Activated naive CD4-positive, alpha-beta T cell treated with anti-CD3 and anti-CD28 coated beads for 36 hours (primary cell): Measurements from ENCODE around the gene LRRC63. TPM values are rescaled to one million over a fixed set of nuclear protein-coding genes. Genes with fewer than 3 reads are reported as not detected.

ENCODE experiments used
- CTCF ChIA-PET: fragments of 350-600 bp; sonication (Branson Sonifier 250); formaldehyde crosslinking; loops from one replicate; lab custom pipeline; 2021; ENCODE audit warnings: antibody characterized with exemption; lab: Charles Lee
- DNase-seq: peaks from one replicate; pipeline ENCODE4 v3.0.0-alpha.2; 2020
- H3K27ac Mint-ChIP-seq: one replicate; pipeline ENCODE4 v1.8.0; 2021; ENCODE audit warnings: mild to moderate bottlenecking, mixed read lengths
- H3K27me3 Mint-ChIP-seq: one replicate; pipeline ENCODE4 v1.8.0; 2021; ENCODE audit warnings: low read depth, mixed read lengths
- H3K36me3 Mint-ChIP-seq: one replicate; pipeline ENCODE4 v1.8.0; 2021; ENCODE audit warnings: low read depth, mixed read lengths
- H3K4me1 Mint-ChIP-seq: one replicate; pipeline ENCODE4 v1.8.0; 2021; ENCODE audit warnings: low read depth, mixed read lengths
- H3K4me3 Mint-ChIP-seq: one replicate; pipeline ENCODE4 v1.8.0; 2021; ENCODE audit warnings: mild to moderate bottlenecking, moderate library complexity, mixed read lengths
- H3K9me3 Mint-ChIP-seq: one replicate; pipeline ENCODE4 v1.8.0; 2021; ENCODE audit warnings: mixed read lengths
- intact Hi-C: fragments of 100-400 bp; cut with micrococcal nuclease; formaldehyde crosslinking; loops from one replicate; pipeline ENCODE4 v1.15.1; 2023
- total RNA-seq, 2 experiments: library from RNA; stranded (reverse); gene quantifications; one replicate each; pipeline ENCODE4 v1.2.3, GENCODE V29; 2021

The LRRC63 gene
- total RNA-seq, 2 experiments from 2014 or later, result 0.24 to 0.32 TPM

- CTCF ChIA-PET, result interaction anchor here (0.6 to 2.4 kb wide), 10 partner anchors 10 to 616 kb away, joined by 3 to 18 read pairs (median 4); no protein-coding TSS in a partner anchor
- Mint-ChIP-seq H3K4me1 (peaks cover 33% of the 10 kb centered on the region), H3K36me3 (peaks cover 35% of the 10 kb centered on the region), H3K27ac (peak within 1 kb of the TSS; percentile 98), H3K27me3 (no peaks in the 10 kb centered on the region), H3K9me3 (no peaks in the 10 kb centered on the region), H3K4me3 (peak within 1 kb of the TSS; percentile 93)
- DNase-seq, result peak; percentile 92
- intact Hi-C loops, result loop anchor here (1.0 to 5.0 kb wide), 10 partner anchors 14 to 841 kb away; partner anchors contain the start of genes COG3, LRCH1, LRRC63 and RUBCNL
Observed at GRCh38 chr13:46181840-46182490, 29.8 kb upstream of the LRRC63 start, which contains the start of gene LCP1. Gene LCP1, minus strand, starts transcription at chr13:46182177. Its CDS starts 22,515 bp downstream, at chr13:46159662.

GRCh38 chr13:46182491-46182877 lies 29.2 kb upstream of the LRRC63 start:
- CTCF ChIA-PET, result interaction anchor here (0.6 to 2.4 kb wide), 10 partner anchors 10 to 193 kb away, joined by 3 to 18 read pairs (median 4); no protein-coding TSS in a partner anchor
- Mint-ChIP-seq H3K4me3 (peak overlapping the region; percentile 93), H3K27ac (peak overlapping the region; percentile 98), H3K4me1 (peaks cover 31% of the 10 kb centered on the region), H3K9me3 (no peaks in the 10 kb centered on the region), H3K27me3 (no peaks in the 10 kb centered on the region), H3K36me3 (peaks cover 30% of the 10 kb centered on the region)
- DNase-seq, result peak; percentile 47
- intact Hi-C loops, result loop anchor here (1.0 to 5.0 kb wide), 10 partner anchors 14 to 841 kb away; partner anchors contain the start of genes COG3, LRCH1, LRRC63 and RUBCNL

- Mint-ChIP-seq H3K27ac (peak overlapping the region; percentile 98), H3K4me3 (peak overlapping the region; percentile 93), H3K9me3 (no peaks in the 10 kb centered on the region), H3K4me1 (peaks cover 26% of the 10 kb centered on the region), H3K27me3 (no peaks in the 10 kb centered on the region), H3K36me3 (peaks cover 22% of the 10 kb centered on the region)
- DNase-seq, result no peak
- CTCF ChIA-PET, result interaction anchor here (0.7 to 2.4 kb wide), 9 partner anchors 11 to 138 kb away, joined by 3 to 18 read pairs (median 4); no protein-coding TSS in a partner anchor
- intact Hi-C loops, result loop anchor here (2.0 to 5.0 kb wide), 3 partner anchors 204 to 721 kb away; partner anchors contain the start of genes COG3, LRCH1 and RUBCNL
Observed at GRCh38 chr13:46183018-46183946, 28.4 kb upstream of the LRRC63 start.

GRCh38 chr13:46184277-46184699 lies 27.4 kb upstream of the LRRC63 start:
- peaks cover 17% of the 10 kb centered on the region for H3K36me3 Mint-ChIP-seq
- H3K27me3 Mint-ChIP-seq, result no peaks in the 10 kb centered on the region
- peak; percentile 88 for DNase-seq
- no peaks in the 10 kb centered on the region for H3K9me3 Mint-ChIP-seq
- CTCF ChIA-PET, result interaction anchor here (1.2 to 2.0 kb wide), 3 partner anchors 10 to 137 kb away, joined by 4 to 6 read pairs (median 6); no protein-coding TSS in a partner anchor
- peak overlapping the region; percentile 98 for H3K27ac Mint-ChIP-seq
- peak overlapping the region; percentile 72 for H3K4me3 Mint-ChIP-seq
- intact Hi-C loops, result loop anchor here (1.0 to 5.0 kb wide), 9 partner anchors 58 to 722 kb away; partner anchors contain the start of genes COG3, LRCH1 and ZC3H13
- H3K4me1 Mint-ChIP-seq, result peaks cover 25% of the 10 kb centered on the region

GRCh38 chr13:46185634-46186033 lies 26.1 kb upstream of the LRRC63 start:
- peaks cover 29% of the 10 kb centered on the region for H3K4me1 Mint-ChIP-seq
- CTCF ChIA-PET, result interaction anchor here (0.6 to 2.0 kb wide), 12 partner anchors 8 to 1725 kb away, joined by 3 to 7 read pairs (median 4); no protein-coding TSS in a partner anchor
- no peak for DNase-seq
- intact Hi-C loops, result no loop called here
- no peaks in the 10 kb centered on the region for H3K9me3 Mint-ChIP-seq
- H3K36me3 Mint-ChIP-seq, result peaks cover 6% of the 10 kb centered on the region
- H3K27me3 Mint-ChIP-seq, result no peaks in the 10 kb centered on the region
- no peak overlapping the region for H3K4me3 Mint-ChIP-seq
- H3K27ac Mint-ChIP-seq, result no peak overlapping the region

GRCh38 chr13:46192412-46192811 lies 19.3 kb upstream of the LRRC63 start:
- no peaks in the 10 kb centered on the region for H3K27me3 Mint-ChIP-seq
- no peaks in the 10 kb centered on the region for H3K9me3 Mint-ChIP-seq
- no peak overlapping the region for H3K4me3 Mint-ChIP-seq
- intact Hi-C loops, result no loop called here
- no peak for DNase-seq
- CTCF ChIA-PET, result interaction anchor here (3.5 kb wide), 1 partner anchor 9 kb away, joined by 12 read pairs; no protein-coding TSS in a partner anchor
- H3K27ac Mint-ChIP-seq, result no peak overlapping the region
- H3K36me3 Mint-ChIP-seq, result no peaks in the 10 kb centered on the region
- peaks cover 4% of the 10 kb centered on the region for H3K4me1 Mint-ChIP-seq

- Mint-ChIP-seq H3K27me3 (no peaks in the 10 kb centered on the region), H3K4me1 (peaks cover 8% of the 10 kb centered on the region), H3K36me3 (no peaks in the 10 kb centered on the region), H3K27ac (no peak overlapping the region), H3K9me3 (no peaks in the 10 kb centered on the region), H3K4me3 (no peak overlapping the region)
- CTCF ChIA-PET, result interaction anchor here (1.4 to 3.5 kb wide), 3 partner anchors 8 to 16 kb away, joined by 4 to 12 read pairs (median 6); partner anchors contain the start of gene LRRC63
- intact Hi-C loops, result no loop called here
- no peak for DNase-seq
Observed at GRCh38 chr13:46195016-46195415, 16.7 kb upstream of the LRRC63 start.

GRCh38 chr13:46197299-46198048 lies 14.3 kb upstream of the LRRC63 start:
- intact Hi-C loops, result loop anchor here (1.0 kb wide), 1 partner anchor 10 kb away; no protein-coding TSS in a partner anchor
- H3K4me1 Mint-ChIP-seq, result peaks cover 26% of the 10 kb centered on the region
- no peaks in the 10 kb centered on the region for H3K36me3 Mint-ChIP-seq
- H3K9me3 Mint-ChIP-seq, result no peaks in the 10 kb centered on the region
- CTCF ChIA-PET, result no interaction called here
- no peak overlapping the region for H3K27ac Mint-ChIP-seq
- no peaks in the 10 kb centered on the region for H3K27me3 Mint-ChIP-seq
- DNase-seq, result no peak
- H3K4me3 Mint-ChIP-seq, result no peak overlapping the region

- no peak overlapping the region for H3K27ac Mint-ChIP-seq
- H3K9me3 Mint-ChIP-seq, result no peaks in the 10 kb centered on the region
- H3K27me3 Mint-ChIP-seq, result no peaks in the 10 kb centered on the region
- no peak overlapping the region for H3K4me3 Mint-ChIP-seq
- H3K36me3 Mint-ChIP-seq, result no peaks in the 10 kb centered on the region
- peaks cover 34% of the 10 kb centered on the region for H3K4me1 Mint-ChIP-seq
- CTCF ChIA-PET, result interaction anchor here (1.2 to 1.4 kb wide), 2 partner anchors 39 to 122 kb away, joined by 3 to 5 read pairs; no protein-coding TSS in a partner anchor
- no peak for DNase-seq
- intact Hi-C loops, result no loop called here
Observed at GRCh38 chr13:46198696-46199193, 13.0 kb upstream of the LRRC63 start.

- H3K27ac Mint-ChIP-seq, result peak overlapping the region; percentile 48
- no peaks in the 10 kb centered on the region for H3K27me3 Mint-ChIP-seq
- no peaks in the 10 kb centered on the region for H3K9me3 Mint-ChIP-seq
- CTCF ChIA-PET, result interaction anchor here (0.5 to 2.2 kb wide), 3 partner anchors 26 to 181 kb away, joined by 3 to 7 read pairs (median 3); no protein-coding TSS in a partner anchor
- no peak for DNase-seq
- intact Hi-C loops, result loop anchor here (1.0 kb wide), 1 partner anchor 9 kb away; the partner anchor contains the start of gene LRRC63
- no peak overlapping the region for H3K4me3 Mint-ChIP-seq
- H3K4me1 Mint-ChIP-seq, result peaks cover 34% of the 10 kb centered on the region
- no peaks in the 10 kb centered on the region for H3K36me3 Mint-ChIP-seq
Observed at GRCh38 chr13:46202188-46202795, 9.4 kb upstream of the LRRC63 start.
